Endothelial cell of umbilical vein (primary cell): ENCODE data around the gene CTDSPL. TPM values are rescaled to one million over a fixed set of nuclear protein-coding genes. Genes with fewer than 3 reads are reported as not detected.

Experiments used
- BruUV-seq: library from RNA; stranded (reverse); fragments of 400-500 nt; replicated peaks from 2 replicates; lab custom pipeline; 2021; lab: Mats Ljungman, UMichigan
- CTCF ChIA-PET: fragments of 300-600, 350-600 bp; sonication (Branson Sonifier 250); formaldehyde crosslinking; loops from one replicate; lab custom pipeline; 2021; ENCODE audit warnings: antibody characterized with exemption, inconsistent platforms; lab: Charles Lee
- POLR2A ChIA-PET: fragments of 300-600, 350-600 bp; sonication (Branson Sonifier 250); formaldehyde crosslinking; loops from one replicate; lab custom pipeline; 2021; ENCODE audit warnings: antibody characterized with exemption, inconsistent platforms; lab: Charles Lee
- DNase-seq: peaks from one replicate; pipeline ENCODE4 v3.0.0-alpha.2; 2011; ENCODE audit warnings: low read depth, low spot score
- FAIRE-seq: peaks from 2 replicates; lab custom pipeline; 2011; peaks lifted over from hg19 to GRCh38; lab: Jason Lieb, UNC
- H2AFZ ChIP-seq: 2 replicates; pipeline ENCODE4 v1.6.0; 2012; ENCODE audit warnings: low read depth, low read length, control low read depth, inconsistent platforms
- H3K27ac ChIP-seq: 2 replicates; pipeline ENCODE4 v1.5.1; 2011; ENCODE audit warnings: low read depth, mild to moderate bottlenecking, control low read depth, low read length, moderate library complexity; ENCODE audit not compliant: insufficient read depth
- H3K27me3 ChIP-seq, 2 experiments: 2 replicates each; pipeline versions ENCODE4 v1.6.0 to v1.6.1; 2011; ENCODE audit warnings: low read length in 2 of 2, mixed read lengths in 1 of 2; ENCODE audit not compliant: control insufficient read depth in 2 of 2, insufficient read depth in 2 of 2
- H3K36me3 ChIP-seq, 2 experiments: 2 replicates in 1 of 2; 3 replicates in 1 of 2; pipeline ENCODE4 v1.5.1; 2011; ENCODE audit warnings: low read length in 2 of 2, mild to moderate bottlenecking in 1 of 2, moderate library complexity in 1 of 2; ENCODE audit not compliant: control insufficient read depth in 2 of 2, insufficient read depth in 2 of 2; ENCODE audit errors: extremely low read depth in 1 of 2
- H3K4me1 ChIP-seq: 3 replicates; pipeline ENCODE4 v1.5.1; 2011; ENCODE audit warnings: mild to moderate bottlenecking, low read length; ENCODE audit not compliant: control insufficient read depth, insufficient read depth; ENCODE audit errors: extremely low read depth
- H3K4me2 ChIP-seq: 2 replicates; pipeline ENCODE4 v1.6.1; 2011; ENCODE audit warnings: low read length, control low read depth, mixed read lengths; ENCODE audit not compliant: insufficient read depth
- H3K4me3 ChIP-seq, 3 experiments: fragments of 200-600 bp in 1 of 3; sonication (generic), shearing (Covaris generic) in 1 of 3; replicated peaks in 1 of 3; 2 replicates each; pipeline ENCODE4 v1.5.1; 2011 to 2016; ENCODE audit warnings: control low read depth in 3 of 3, low read length in 3 of 3, mild to moderate bottlenecking in 2 of 3, inconsistent platforms in 1 of 3, low read depth in 1 of 3, moderate library complexity in 1 of 3; ENCODE audit not compliant: insufficient read depth in 1 of 3
- H3K79me2 ChIP-seq: 2 replicates; pipeline ENCODE4 v1.6.0; 2012; ENCODE audit warnings: low read length, inconsistent platforms; ENCODE audit not compliant: control insufficient read depth, insufficient read depth
- H3K9ac ChIP-seq: replicated peaks from 2 replicates; pipeline ENCODE3; 2011; ENCODE audit warnings: low read length, control low read depth; ENCODE audit not compliant: insufficient read depth; ENCODE audit errors: extremely low read depth
- H3K9me1 ChIP-seq: replicated peaks from 3 replicates; pipeline ENCODE4 v1.6.0; 2011; ENCODE audit warnings: mild to moderate bottlenecking, low read length; ENCODE audit not compliant: control insufficient read depth, insufficient read depth; ENCODE audit errors: extremely low read depth
- H3K9me3 ChIP-seq: replicated peaks from 2 replicates; pipeline ENCODE4 v1.5.1; 2012; ENCODE audit warnings: low read length, inconsistent platforms; ENCODE audit not compliant: control insufficient read depth, insufficient read depth
- H4K20me1 ChIP-seq: replicated peaks from 2 replicates; pipeline ENCODE3; 2011; ENCODE audit warnings: mild to moderate bottlenecking, low read length; ENCODE audit not compliant: control insufficient read depth, insufficient read depth; ENCODE audit errors: extremely low read depth
- EZH2 ChIP-seq: IDR thresholded peaks from 2 replicates; pipeline ENCODE4 v1.6.1; 2012; ENCODE audit warnings: borderline replicate concordance, low read depth, mild to moderate bottlenecking, moderate library complexity, low read length, inconsistent platforms; ENCODE audit not compliant: severe bottlenecking
- FOS ChIP-seq: IDR thresholded peaks from 2 replicates; pipeline ENCODE4 v1.6.1; 2011; ENCODE audit warnings: mild to moderate bottlenecking, low read length, moderate library complexity, borderline replicate concordance; ENCODE audit not compliant: insufficient read depth
- JUN ChIP-seq: IDR thresholded peaks from 2 replicates; pipeline ENCODE4 v1.6.1; 2011; ENCODE audit warnings: borderline replicate concordance, low read depth; ENCODE audit not compliant: insufficient read length, insufficient read depth
- MYC ChIP-seq: IDR thresholded peaks from one replicate; pipeline ENCODE4 v1.6.1; 2011; ENCODE audit warnings: mild to moderate bottlenecking, low read depth, low read length
- POLR2A ChIP-seq: IDR thresholded peaks from 2 replicates; pipeline ENCODE4 v1.6.1; 2012; ENCODE audit warnings: low read depth, mild to moderate bottlenecking, control low read depth, low read length
- POLR2AphosphoS5 ChIP-seq: IDR thresholded peaks from 2 replicates; pipeline ENCODE4 v1.6.1; 2012; ENCODE audit warnings: low read depth, mild to moderate bottlenecking, control low read depth, low read length, moderate library complexity; ENCODE audit not compliant: insufficient read depth
- dilution Hi-C: fragments of 300-500 bp; cut with MboI; formaldehyde crosslinking; loops from one replicate; pipeline ENCODE4 v1.15.0; 2019; ENCODE audit warnings: low sequenced_read_pairs; ENCODE audit not compliant: extremely low pct_ligation_motif_present
- intact Hi-C: fragments of 100-400 bp; cut with micrococcal nuclease; formaldehyde crosslinking; loops from one replicate; pipeline ENCODE4 v1.10.0; 2022
- polyA plus RNA-seq, 4 experiments: library from polyadenylated mRNA; depleted of rRNA in 3 of 4; stranded (reverse) in 3 of 4; unstranded in 1 of 4; fragments of >200 nt; gene quantifications; 2 replicates each; pipeline versions ENCODE4 v1.2.1 to v1.2.3, GENCODE V29; 2011 to 2012; ENCODE audit warnings: missing spikeins in 1 of 4
- total RNA-seq: library from RNA; stranded (reverse); gene quantifications from 2 replicates; pipeline ENCODE4 v1.2.3, GENCODE V29; 2021
- TF ChIP-seq, protein P1 (sequence below): IDR thresholded peaks from 2 replicates; pipeline ENCODE4 v1.6.1; 2011; ENCODE audit not compliant: insufficient read depth, insufficient read length

The CTDSPL gene
- total and polyA plus RNA-seq, 2 donors (not counting 3 experiments of a cell fraction or from before 2014, with no cell fraction given), result 30.1 to 43.2 TPM

DNA sequence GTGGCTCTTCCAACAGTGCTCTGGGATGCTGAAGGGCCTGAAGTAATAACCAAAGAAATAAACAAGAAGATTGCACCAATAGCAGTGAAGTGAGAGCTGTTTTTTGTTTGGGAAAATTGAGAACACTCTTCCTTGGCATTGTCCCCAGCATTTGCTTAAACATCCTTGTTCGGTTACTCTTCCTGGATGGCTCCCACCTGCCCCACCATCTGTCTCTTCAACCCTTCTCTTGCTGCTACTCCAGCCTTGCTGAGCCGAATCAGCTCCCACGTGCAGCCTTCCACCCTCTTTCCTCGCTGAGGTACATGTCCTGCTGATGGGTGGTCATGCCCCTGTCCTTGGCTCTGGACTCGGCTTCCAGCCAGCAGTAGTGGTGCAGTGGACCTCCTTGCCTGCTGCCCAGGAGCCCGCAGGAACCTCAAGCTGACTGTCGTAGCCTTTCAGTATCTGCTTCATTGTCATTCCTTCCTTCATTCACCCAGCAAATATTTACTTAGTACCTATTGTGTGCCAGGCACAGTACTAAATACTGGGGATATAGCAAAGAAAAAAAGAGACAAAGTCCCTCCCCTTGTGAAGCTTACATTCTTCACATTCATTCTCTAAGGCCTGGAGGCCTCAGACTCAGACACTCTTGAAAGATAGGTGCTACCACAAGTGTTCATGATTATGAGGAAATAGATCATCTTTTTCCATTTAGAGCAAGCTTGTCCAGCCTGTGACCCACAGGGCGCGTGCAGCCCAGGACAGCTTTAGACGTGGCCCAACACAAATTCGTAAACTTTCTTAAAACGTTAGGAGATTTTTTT, 111.8 kb downstream of the CTDSPL start:
- no peak overlapping the region for H3K9ac ChIP-seq
- H2AFZ ChIP-seq, result no peak overlapping the region
- no peaks in the 10 kb centered on the region for H3K9me3 ChIP-seq
- no peak overlapping the region for H3K4me3 ChIP-seq
- peaks cover 5% of the 10 kb centered on the region for H3K4me1 ChIP-seq
- dilution Hi-C loops, result no loop called here
- H3K9me1 ChIP-seq, result no peaks in the 10 kb centered on the region
- no peaks in the 10 kb centered on the region for H3K27me3 ChIP-seq
- DNase-seq (no peak), FAIRE-seq (no peak)
- H3K27ac ChIP-seq, result no peak overlapping the region
- intact Hi-C loops, result loop anchor here (1.0 kb wide), 3 partner anchors 21 to 145 kb away; no protein-coding TSS in a partner anchor
- TF ChIP-seq JUN, result no peak
- TF ChIP-seq POLR2AphosphoS5, result no peak
- TF ChIP-seq, protein P1, sequence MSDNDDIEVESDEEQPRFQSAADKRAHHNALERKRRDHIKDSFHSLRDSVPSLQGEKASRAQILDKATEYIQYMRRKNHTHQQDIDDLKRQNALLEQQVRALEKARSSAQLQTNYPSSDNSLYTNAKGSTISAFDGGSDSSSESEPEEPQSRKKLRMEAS, result no peak
- no peak for TF ChIP-seq EZH2
- no peak for TF ChIP-seq MYC
- TF ChIP-seq POLR2A, result no peak
- no peak for TF ChIP-seq FOS
- ChIA-PET CTCF (interaction anchor here (1.0 to 3.4 kb wide), 20 partner anchors 8 to 689 kb away, joined by 3 to 68 read pairs (median 8); partner anchors contain the start of gene VILL), POLR2A (no interaction called here)
- no TSS peak for BruUV-seq
- peaks cover 0 to 9% of the 10 kb centered on the region in 2 experiments for H3K36me3 ChIP-seq
- no peak overlapping the region for H3K4me2 ChIP-seq
- no peaks in the 10 kb centered on the region for H3K79me2 ChIP-seq
- no peaks in the 10 kb centered on the region for H4K20me1 ChIP-seq
